PC-9 (cell line): ENCODE data around the gene ZDHHC17.

ENCODE experiments used
- EZH2 ChIP-seq: fragments of 200-600 bp; sonication (generic); IDR thresholded peaks from 2 replicates; pipeline ENCODE4 v1.8.0; 2017; ENCODE audit warnings: antibody characterized with exemption, low read depth
- TF ChIP-seq, protein P1 (sequence below): fragments of 200-600 bp; sonication (generic); conservative IDR thresholded peaks from 2 replicates; pipeline ENCODE4 v1.6.1; 2017; ENCODE audit warnings: mixed run types, antibody characterized with exemption, mild to moderate bottlenecking, moderate library complexity

DNA sequence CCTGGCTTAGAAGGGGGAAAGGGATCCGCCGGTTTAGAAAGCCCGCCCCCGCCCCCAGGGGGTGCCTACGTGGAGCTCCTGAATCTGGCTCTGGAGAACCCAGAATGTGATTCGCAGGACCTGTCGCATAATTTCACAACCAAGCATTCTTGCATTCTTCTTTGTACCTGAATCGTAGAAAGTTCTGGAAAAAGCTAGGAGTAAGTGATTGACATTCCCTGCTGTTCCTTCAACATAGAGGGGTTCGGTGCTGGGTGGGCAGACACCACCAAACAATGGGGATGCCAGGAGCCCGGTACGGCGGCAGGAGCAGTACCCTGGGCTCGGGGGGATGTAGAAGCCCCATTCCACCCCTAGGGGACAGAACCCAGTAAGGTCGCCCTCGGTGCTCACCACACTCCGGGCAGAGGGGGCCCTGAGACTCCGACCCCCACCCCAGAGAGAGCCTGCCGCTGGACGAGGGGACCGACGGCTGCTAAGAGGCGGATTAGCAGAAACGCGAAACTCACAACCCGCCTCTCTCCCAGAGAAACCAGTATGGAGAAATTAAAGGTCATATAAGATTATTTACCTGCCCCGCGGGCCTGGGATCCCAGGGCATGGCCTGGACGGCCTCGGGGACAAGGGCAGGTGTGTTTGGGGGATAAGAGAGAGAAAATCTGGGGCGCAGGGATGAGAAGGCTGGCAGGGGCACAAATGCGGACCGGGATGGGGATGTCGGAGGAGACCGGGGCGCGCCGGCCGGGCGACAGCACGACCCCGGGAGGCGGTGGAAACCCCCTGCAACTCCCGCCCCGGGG is 114.4 kb downstream of the ZDHHC17 start:
- TF ChIP-seq, protein P1, sequence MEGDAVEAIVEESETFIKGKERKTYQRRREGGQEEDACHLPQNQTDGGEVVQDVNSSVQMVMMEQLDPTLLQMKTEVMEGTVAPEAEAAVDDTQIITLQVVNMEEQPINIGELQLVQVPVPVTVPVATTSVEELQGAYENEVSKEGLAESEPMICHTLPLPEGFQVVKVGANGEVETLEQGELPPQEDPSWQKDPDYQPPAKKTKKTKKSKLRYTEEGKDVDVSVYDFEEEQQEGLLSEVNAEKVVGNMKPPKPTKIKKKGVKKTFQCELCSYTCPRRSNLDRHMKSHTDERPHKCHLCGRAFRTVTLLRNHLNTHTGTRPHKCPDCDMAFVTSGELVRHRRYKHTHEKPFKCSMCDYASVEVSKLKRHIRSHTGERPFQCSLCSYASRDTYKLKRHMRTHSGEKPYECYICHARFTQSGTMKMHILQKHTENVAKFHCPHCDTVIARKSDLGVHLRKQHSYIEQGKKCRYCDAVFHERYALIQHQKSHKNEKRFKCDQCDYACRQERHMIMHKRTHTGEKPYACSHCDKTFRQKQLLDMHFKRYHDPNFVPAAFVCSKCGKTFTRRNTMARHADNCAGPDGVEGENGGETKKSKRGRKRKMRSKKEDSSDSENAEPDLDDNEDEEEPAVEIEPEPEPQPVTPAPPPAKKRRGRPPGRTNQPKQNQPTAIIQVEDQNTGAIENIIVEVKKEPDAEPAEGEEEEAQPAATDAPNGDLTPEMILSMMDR = no peak
- TF ChIP-seq EZH2 = no peak
